PC-3 (cell line): ENCODE results near the gene KLHL8. TPM values are rescaled to one million over a fixed set of nuclear protein-coding genes. Genes with fewer than 3 reads are reported as not detected.

Experiments used
- ATAC-seq: fragments of 200-7000 bp; cut with Tn5 transposase; 2 replicates; pipeline ENCODE4 v1.9.1; 2020; ENCODE audit warnings: mild to moderate bottlenecking, moderate library complexity
- BruUV-seq: library from RNA; stranded (reverse); fragments of 400-500 nt; replicated peaks from 2 replicates; lab custom pipeline; 2021; lab: Mats Ljungman, UMichigan
- CTCF ChIA-PET: fragments of 300-600 bp; sonication (Branson Sonifier 250); formaldehyde crosslinking; loops from one replicate; lab custom pipeline; 2022; ENCODE audit warnings: antibody characterized with exemption; lab: Charles Lee
- POLR2A ChIA-PET: fragments of 300-600 bp; sonication (Branson Sonifier 250); formaldehyde crosslinking; loops from one replicate; lab custom pipeline; 2022; ENCODE audit warnings: antibody characterized with exemption; ENCODE audit not compliant: unreplicated experiment; lab: Charles Lee
- DNase-seq: peaks from one replicate; pipeline ENCODE4 v3.0.0-alpha.2; 2015
- H2AFZ ChIP-seq: fragments of 300-600 bp; sonication (generic); 2 replicates; pipeline ENCODE4 v1.6.0; 2016; ENCODE audit warnings: antibody characterized with exemption, low read length
- H3F3A ChIP-seq: fragments of 300-600 bp; sonication (generic); one replicate; pipeline ENCODE4 v1.6.0; 2017; ENCODE audit warnings: antibody characterized with exemption, low read length, control low read depth, mild to moderate bottlenecking; ENCODE audit not compliant: unreplicated experiment
- H3K27ac ChIP-seq: fragments of 300-600 bp; sonication (generic); 2 replicates; pipeline ENCODE4 v1.5.1; 2016; ENCODE audit warnings: mild to moderate bottlenecking, low read length
- H3K27me3 ChIP-seq: fragments of 300-600 bp; sonication (generic); 2 replicates; pipeline ENCODE4 v1.6.1; 2016; ENCODE audit warnings: low read length, mixed read lengths
- H3K36me3 ChIP-seq: fragments of 300-600 bp; sonication (generic); 2 replicates; pipeline ENCODE4 v1.6.1; 2016; ENCODE audit warnings: low read depth, mixed run types, low read length, mixed read lengths
- H3K4me1 ChIP-seq: fragments of 300-600 bp; sonication (generic); 2 replicates; pipeline ENCODE4 v1.5.1; 2016; ENCODE audit warnings: low read length; ENCODE audit not compliant: insufficient read depth
- H3K4me2 ChIP-seq: fragments of 300-600 bp; sonication (generic); 2 replicates; pipeline ENCODE4 v1.6.0; 2016; ENCODE audit warnings: low read length
- H3K4me3 ChIP-seq: fragments of 300-600 bp; sonication (generic); 2 replicates; pipeline ENCODE4 v1.5.1; 2016; ENCODE audit warnings: mild to moderate bottlenecking, low read length, mixed read lengths
- H3K79me2 ChIP-seq: fragments of 300-600 bp; sonication (generic); 2 replicates; pipeline ENCODE4 v1.6.1; 2017; ENCODE audit warnings: low read length, mixed read lengths
- H3K9ac ChIP-seq: fragments of 300-600 bp; sonication (generic); 2 replicates; pipeline ENCODE4 v1.6.0; 2016; ENCODE audit warnings: mild to moderate bottlenecking, low read length
- H3K9me2 ChIP-seq: fragments of 300-600 bp; sonication (generic); replicated peaks from 2 replicates; pipeline ENCODE4 v1.6.1; 2016; ENCODE audit warnings: mixed run types, low read length, mixed read lengths
- H3K9me3 ChIP-seq: fragments of 300-600 bp; sonication (generic); 2 replicates; pipeline ENCODE4 v1.6.1; 2016; ENCODE audit warnings: low read length, mixed read lengths
- H4K20me1 ChIP-seq: fragments of 300-600 bp; sonication (generic); 2 replicates; pipeline ENCODE4 v1.6.1; 2016; ENCODE audit warnings: low read length, mixed read lengths
- EZH2 ChIP-seq: fragments of 300-600 bp; sonication (generic); IDR thresholded peaks from one replicate; pipeline ENCODE4 v1.6.1; 2017; ENCODE audit warnings: antibody characterized with exemption, mild to moderate bottlenecking, low read length; ENCODE audit not compliant: unreplicated experiment
- EZH2phosphoT487 ChIP-seq: fragments of 300-600 bp; sonication (generic); IDR thresholded peaks from 2 replicates; pipeline ENCODE4 v1.6.1; 2018; ENCODE audit warnings: mild to moderate bottlenecking, antibody characterized with exemption, low read length, borderline replicate concordance
- intact Hi-C: fragments of 100-400 bp; cut with micrococcal nuclease; formaldehyde crosslinking; loops from 2 replicates; pipeline ENCODE4 v1.9.0; 2023
- total RNA-seq: library from RNA; depleted of rRNA; stranded (reverse); fragments of >200 nt; gene quantifications from 2 replicates; pipeline ENCODE4 v1.2.3, GENCODE V29; 2014
- TF ChIP-seq, protein P1 (sequence below): fragments of 300-600 bp; sonication (generic); conservative IDR thresholded peaks from 2 replicates; pipeline ENCODE4 v1.5.1; 2017; ENCODE audit warnings: antibody characterized with exemption, low read depth, mild to moderate bottlenecking, low read length

KLHL8 gene
- total RNA-seq, 1 experiment from 2014 or later = 5.6 TPM

DNA sequence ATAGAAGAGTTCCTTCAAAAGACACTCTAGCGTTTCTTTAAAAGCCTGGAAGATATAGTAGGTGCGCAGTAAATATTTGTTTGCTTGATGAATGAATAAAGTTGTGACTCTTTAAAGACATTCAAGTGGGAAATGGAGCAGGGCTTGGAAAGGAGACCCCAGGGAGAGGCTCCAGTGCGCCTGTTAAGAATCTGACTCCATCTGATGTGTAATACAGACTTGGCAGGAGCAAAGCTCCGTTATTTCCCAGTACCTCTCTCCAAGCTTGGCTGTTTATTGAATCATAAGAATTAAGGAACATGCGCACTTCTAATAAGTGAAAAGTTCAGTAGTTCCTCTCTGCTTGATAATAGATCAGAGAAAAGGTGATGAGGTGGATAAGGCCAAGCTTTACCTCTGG, 18.8 kb upstream of the KLHL8 start:
- intact Hi-C loops = loop anchor here (5.0 kb wide), 1 partner anchor 232 kb away; no protein-coding TSS in a partner anchor
- no peaks in the 10 kb centered on the region for H3K9me2 ChIP-seq
- ATAC-seq = no peak
- no peak overlapping the region for H3K9ac ChIP-seq
- H3K27ac ChIP-seq = peak overlapping the region; percentile 63; the same call in 1 of the 2 replicates
- no peaks in the 10 kb centered on the region for H3K79me2 ChIP-seq
- ChIA-PET CTCF (no interaction called here), POLR2A (no interaction called here)
- no peaks in the 10 kb centered on the region for H3K27me3 ChIP-seq
- no peak for DNase-seq
- H3K36me3 ChIP-seq = no peaks in the 10 kb centered on the region; the same call in 1 of the 2 replicates
- H3F3A ChIP-seq = no peaks in the 10 kb centered on the region
- peak overlapping the region; percentile 70 for H3K4me2 ChIP-seq
- TF ChIP-seq EZH2 (no peak), EZH2phosphoT487 (no peak)
- TF ChIP-seq, protein P1, sequence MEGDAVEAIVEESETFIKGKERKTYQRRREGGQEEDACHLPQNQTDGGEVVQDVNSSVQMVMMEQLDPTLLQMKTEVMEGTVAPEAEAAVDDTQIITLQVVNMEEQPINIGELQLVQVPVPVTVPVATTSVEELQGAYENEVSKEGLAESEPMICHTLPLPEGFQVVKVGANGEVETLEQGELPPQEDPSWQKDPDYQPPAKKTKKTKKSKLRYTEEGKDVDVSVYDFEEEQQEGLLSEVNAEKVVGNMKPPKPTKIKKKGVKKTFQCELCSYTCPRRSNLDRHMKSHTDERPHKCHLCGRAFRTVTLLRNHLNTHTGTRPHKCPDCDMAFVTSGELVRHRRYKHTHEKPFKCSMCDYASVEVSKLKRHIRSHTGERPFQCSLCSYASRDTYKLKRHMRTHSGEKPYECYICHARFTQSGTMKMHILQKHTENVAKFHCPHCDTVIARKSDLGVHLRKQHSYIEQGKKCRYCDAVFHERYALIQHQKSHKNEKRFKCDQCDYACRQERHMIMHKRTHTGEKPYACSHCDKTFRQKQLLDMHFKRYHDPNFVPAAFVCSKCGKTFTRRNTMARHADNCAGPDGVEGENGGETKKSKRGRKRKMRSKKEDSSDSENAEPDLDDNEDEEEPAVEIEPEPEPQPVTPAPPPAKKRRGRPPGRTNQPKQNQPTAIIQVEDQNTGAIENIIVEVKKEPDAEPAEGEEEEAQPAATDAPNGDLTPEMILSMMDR = no peak
- H3K4me3 ChIP-seq = no peak overlapping the region
- no TSS peak for BruUV-seq
- H4K20me1 ChIP-seq = no peaks in the 10 kb centered on the region
- H3K9me3 ChIP-seq = peaks cover 9% of the 10 kb centered on the region; the same call in 1 of the 2 replicates
- peaks cover 39% of the 10 kb centered on the region for H3K4me1 ChIP-seq
- no peak overlapping the region for H2AFZ ChIP-seq

DNA sequence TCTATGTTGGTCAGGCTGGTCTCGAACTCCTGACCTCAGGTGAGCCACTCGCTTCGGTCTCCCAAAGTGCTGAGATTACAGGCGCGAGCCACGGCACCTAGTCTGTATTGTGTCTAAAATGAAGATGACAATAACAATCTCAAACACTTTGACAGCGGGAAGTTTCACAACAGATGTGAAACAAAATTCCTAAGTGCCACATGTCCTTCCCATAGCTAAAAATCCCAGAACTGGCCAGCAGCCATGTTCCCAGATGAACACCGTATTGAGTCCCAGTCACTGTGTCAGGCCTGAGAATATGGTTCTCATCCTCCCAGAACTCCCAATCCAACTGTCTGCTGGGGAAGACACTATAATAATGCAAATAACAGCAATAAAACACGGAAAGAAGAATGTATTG, 16.4 kb upstream of the KLHL8 start:
- no peaks in the 10 kb centered on the region for H4K20me1 ChIP-seq
- H3K4me1 ChIP-seq = peaks cover 39% of the 10 kb centered on the region
- no peak for TF ChIP-seq EZH2phosphoT487
- TF ChIP-seq, protein P1 = no peak
- H2AFZ ChIP-seq = no peak overlapping the region
- ChIA-PET POLR2A (interaction anchor here (0.6 kb wide), 1 partner anchor 70 kb away, joined by 4 read pairs; no protein-coding TSS in a partner anchor), CTCF (interaction anchor here (0.6 kb wide), 1 partner anchor 232 kb away, joined by 3 read pairs; no protein-coding TSS in a partner anchor)
- H3K79me2 ChIP-seq = no peaks in the 10 kb centered on the region
- no peak overlapping the region for H3K27ac ChIP-seq
- DNase-seq (no peak), ATAC-seq (no peak)
- H3K27me3 ChIP-seq = no peaks in the 10 kb centered on the region
- BruUV-seq = no TSS peak
- no peaks in the 10 kb centered on the region for H3K9me2 ChIP-seq
- H3K9ac ChIP-seq = no peak overlapping the region
- H3K9me3 ChIP-seq = no peaks in the 10 kb centered on the region
- no peaks in the 10 kb centered on the region for H3K36me3 ChIP-seq
- no peaks in the 10 kb centered on the region for H3F3A ChIP-seq
- H3K4me3 ChIP-seq = no peak overlapping the region
- intact Hi-C loops = loop anchor here (5.0 kb wide), 1 partner anchor 230 kb away; no protein-coding TSS in a partner anchor
- 0 out of 2 replicates have a peak overlapping the region, but pooled peaks have one; percentile 37 for H3K4me2 ChIP-seq
